A673 (cell line): ENCODE data around the gene HIPK1.

Experiments
- EZH2 ChIP-seq: fragments of 200-600 bp; sonication (generic); IDR thresholded peaks from 2 replicates; pipeline ENCODE4 v1.6.1; 2017; ENCODE audit warnings: borderline replicate concordance, low read depth, mild to moderate bottlenecking, mixed read lengths, antibody characterized with exemption, low read length; ENCODE audit not compliant: poor library complexity, severe bottlenecking
- TF ChIP-seq, protein P1 (sequence below): fragments of 300-800, 200-600 bp; sonication (generic); conservative IDR thresholded peaks from 2 replicates; pipeline ENCODE4 v1.5.1; 2017; ENCODE audit warnings: low read depth, mild to moderate bottlenecking, antibody characterized with exemption, low read length, moderate library complexity, mixed read lengths

DNA sequence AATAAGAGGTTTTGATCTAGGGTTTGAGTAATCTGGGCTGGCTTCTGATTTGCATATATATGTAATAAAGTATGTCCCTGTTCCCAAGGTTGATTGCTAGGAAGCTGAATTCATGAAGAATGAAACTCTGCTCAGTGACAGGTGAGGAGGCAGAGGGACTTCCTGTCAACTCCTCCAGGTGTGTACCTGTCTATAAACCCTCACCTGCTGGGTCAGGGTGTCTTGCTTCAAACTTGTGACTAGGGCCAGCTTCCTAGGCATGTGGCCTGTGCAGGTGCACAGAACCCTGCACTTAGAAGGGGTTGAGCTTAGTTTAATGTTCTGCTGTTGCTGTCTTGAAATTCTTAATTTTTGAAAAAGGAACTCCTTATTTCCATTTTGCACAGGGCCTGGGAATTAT, 71.3 kb downstream of the HIPK1 start:
- no peak for TF ChIP-seq EZH2
- TF ChIP-seq, protein P1, sequence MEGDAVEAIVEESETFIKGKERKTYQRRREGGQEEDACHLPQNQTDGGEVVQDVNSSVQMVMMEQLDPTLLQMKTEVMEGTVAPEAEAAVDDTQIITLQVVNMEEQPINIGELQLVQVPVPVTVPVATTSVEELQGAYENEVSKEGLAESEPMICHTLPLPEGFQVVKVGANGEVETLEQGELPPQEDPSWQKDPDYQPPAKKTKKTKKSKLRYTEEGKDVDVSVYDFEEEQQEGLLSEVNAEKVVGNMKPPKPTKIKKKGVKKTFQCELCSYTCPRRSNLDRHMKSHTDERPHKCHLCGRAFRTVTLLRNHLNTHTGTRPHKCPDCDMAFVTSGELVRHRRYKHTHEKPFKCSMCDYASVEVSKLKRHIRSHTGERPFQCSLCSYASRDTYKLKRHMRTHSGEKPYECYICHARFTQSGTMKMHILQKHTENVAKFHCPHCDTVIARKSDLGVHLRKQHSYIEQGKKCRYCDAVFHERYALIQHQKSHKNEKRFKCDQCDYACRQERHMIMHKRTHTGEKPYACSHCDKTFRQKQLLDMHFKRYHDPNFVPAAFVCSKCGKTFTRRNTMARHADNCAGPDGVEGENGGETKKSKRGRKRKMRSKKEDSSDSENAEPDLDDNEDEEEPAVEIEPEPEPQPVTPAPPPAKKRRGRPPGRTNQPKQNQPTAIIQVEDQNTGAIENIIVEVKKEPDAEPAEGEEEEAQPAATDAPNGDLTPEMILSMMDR = no peak
